DND-41 (cell line): ENCODE results near the gene CBARP.

Source experiments
- EZH2 ChIP-seq: IDR thresholded peaks from 3 replicates; pipeline ENCODE4 v1.6.1; 2012; ENCODE audit warnings: borderline replicate concordance, low read depth, mild to moderate bottlenecking, moderate library complexity, low read length, inconsistent platforms; ENCODE audit not compliant: severe bottlenecking
- TF ChIP-seq, protein P1 (sequence below): IDR thresholded peaks from 2 replicates; pipeline ENCODE4 v1.5.1; 2012; ENCODE audit warnings: borderline replicate concordance, low read length, moderate library complexity, mild to moderate bottlenecking; ENCODE audit not compliant: poor library complexity, severe bottlenecking; ENCODE audit errors: extremely low read depth

DNA sequence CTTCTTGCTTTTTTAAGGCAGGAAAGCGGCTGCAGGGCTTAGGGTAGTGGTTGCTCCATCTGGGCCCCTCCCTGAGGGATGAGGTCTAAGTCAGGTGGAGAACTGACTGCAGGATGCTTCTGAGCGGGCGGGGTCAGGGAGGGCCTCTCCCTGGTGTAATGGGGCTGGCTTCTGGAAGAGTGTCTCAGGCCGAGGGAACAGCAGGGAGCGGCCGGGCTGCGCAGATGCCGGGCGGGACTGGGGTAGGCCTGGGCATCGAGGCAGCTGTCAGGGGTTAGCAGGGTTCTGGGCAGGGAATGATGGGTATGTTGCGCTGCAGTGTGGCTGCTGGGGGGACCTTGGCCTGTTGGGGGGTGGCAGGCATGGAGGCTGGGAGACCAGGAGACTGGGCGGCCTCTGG lies 40.3 kb upstream of the CBARP start:
- TF ChIP-seq, protein P1, sequence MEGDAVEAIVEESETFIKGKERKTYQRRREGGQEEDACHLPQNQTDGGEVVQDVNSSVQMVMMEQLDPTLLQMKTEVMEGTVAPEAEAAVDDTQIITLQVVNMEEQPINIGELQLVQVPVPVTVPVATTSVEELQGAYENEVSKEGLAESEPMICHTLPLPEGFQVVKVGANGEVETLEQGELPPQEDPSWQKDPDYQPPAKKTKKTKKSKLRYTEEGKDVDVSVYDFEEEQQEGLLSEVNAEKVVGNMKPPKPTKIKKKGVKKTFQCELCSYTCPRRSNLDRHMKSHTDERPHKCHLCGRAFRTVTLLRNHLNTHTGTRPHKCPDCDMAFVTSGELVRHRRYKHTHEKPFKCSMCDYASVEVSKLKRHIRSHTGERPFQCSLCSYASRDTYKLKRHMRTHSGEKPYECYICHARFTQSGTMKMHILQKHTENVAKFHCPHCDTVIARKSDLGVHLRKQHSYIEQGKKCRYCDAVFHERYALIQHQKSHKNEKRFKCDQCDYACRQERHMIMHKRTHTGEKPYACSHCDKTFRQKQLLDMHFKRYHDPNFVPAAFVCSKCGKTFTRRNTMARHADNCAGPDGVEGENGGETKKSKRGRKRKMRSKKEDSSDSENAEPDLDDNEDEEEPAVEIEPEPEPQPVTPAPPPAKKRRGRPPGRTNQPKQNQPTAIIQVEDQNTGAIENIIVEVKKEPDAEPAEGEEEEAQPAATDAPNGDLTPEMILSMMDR = no peak
- TF ChIP-seq EZH2 = no peak
